DLD1 (cell line): ENCODE data around the gene VPS52.
"Not testable (repeated sequence)": the region's sequence is repeated elsewhere in the genome, so short reads cannot be mapped to it uniquely, and the experiment has no call there.

Experiments
- in situ Hi-C: cut with HindIII; loops from 2 replicates; pipeline ENCODE4 v1.10.0; 2017; ENCODE audit warnings: low sequenced_read_pairs

Gene VPS52

GRCh38 chr6:33252759-33253158 is 18.9 kb downstream of the VPS52 start:
- in situ Hi-C loops = loop anchor here (25.0 kb wide), 1 partner anchor 115 kb away; no protein-coding TSS in a partner anchor

GRCh38 chr6:33251395-33252012 is 20.2 kb downstream of the VPS52 start:
- in situ Hi-C loops = loop anchor here (25.0 kb wide), 1 partner anchor 114 kb away; no protein-coding TSS in a partner anchor

- in situ Hi-C loops = loop anchor here (25.0 kb wide), 1 partner anchor 113 kb away; no protein-coding TSS in a partner anchor
These were observed 20.9 kb downstream of the VPS52 start for GRCh38 chr6:33250731-33251130.

- in situ Hi-C loops = loop anchor here (25.0 kb wide), 1 partner anchor 113 kb away; no protein-coding TSS in a partner anchor
These were observed 21.7 kb downstream of the VPS52 start for GRCh38 chr6:33249732-33250630.

GRCh38 chr6:33248932-33249731 is 22.5 kb downstream of the VPS52 start:
- in situ Hi-C loops = no loop called here

- in situ Hi-C loops = no loop called here
These were observed 23.1 kb downstream of the VPS52 start for GRCh38 chr6:33248643-33248931.

GRCh38 chr6:33247977-33248642 is 23.6 kb downstream of the VPS52 start:
- in situ Hi-C loops = no loop called here

- in situ Hi-C loops = no loop called here
These were observed 28.2 kb downstream of the VPS52 start for GRCh38 chr6:33243476-33243875.

GRCh38 chr6:33241968-33242367 is 29.7 kb downstream of the VPS52 start:
- in situ Hi-C loops = no loop called here

GRCh38 chr6:33237741-33238140 is 33.9 kb downstream of the VPS52 start:
- in situ Hi-C loops = no loop called here

- in situ Hi-C loops = no loop called here
These were observed 34.8 kb downstream of the VPS52 start for GRCh38 chr6:33236852-33237251.

GRCh38 chr6:33236328-33236727 is 35.3 kb downstream of the VPS52 start:
- in situ Hi-C loops = no loop called here

GRCh38 chr6:33235221-33235634 is 36.4 kb downstream of the VPS52 start:
- in situ Hi-C loops = no loop called here

GRCh38 chr6:33226503-33227120 is 45.1 kb downstream of the VPS52 start:
- in situ Hi-C loops = not testable (repeated sequence)

GRCh38 chr6:33217681-33218080 is 54.0 kb downstream of the VPS52 start:
- in situ Hi-C loops = no loop called here

- in situ Hi-C loops = no loop called here
These were observed 54.4 kb downstream of the VPS52 start for GRCh38 chr6:33217246-33217645.

GRCh38 chr6:33216117-33216649 is 55.5 kb downstream of the VPS52 start:
- in situ Hi-C loops = no loop called here

GRCh38 chr6:33215271-33216116 is 56.2 kb downstream of the VPS52 start:
- in situ Hi-C loops = no loop called here

GRCh38 chr6:33213989-33214335 is 57.7 kb downstream of the VPS52 start:
- in situ Hi-C loops = no loop called here
